Stomach (tissue), 9 donors: ENCODE data around the gene RPRM. TPM values are rescaled to one million over a fixed set of nuclear protein-coding genes. Genes with fewer than 3 reads are reported as not detected.
"Not testable (repeated sequence)": the region's sequence is repeated elsewhere in the genome, so short reads cannot be mapped to it uniquely, and the experiment has no call there.

Source experiments
- DNase-seq, 2 donors: peaks; one replicate each; pipeline versions ENCODE4 v3.0.0 to v3.0.0-alpha.2; 2013 to 2019
- H3K27ac ChIP-seq, 5 donors: fragments of 200-600 bp in 4 of 5; sonication (generic) in 4 of 5; one replicate each; pipeline ENCODE4 v1.5.1; 2013 to 2019; ENCODE audit warnings: mild to moderate bottlenecking in 1 of 5, moderate library complexity in 1 of 5
- H3K27me3 ChIP-seq, 3 donors: fragments of 200-600 bp; sonication (generic); one replicate each; pipeline ENCODE4 v1.5.1; 2017 to 2019; ENCODE audit warnings: mixed run types in 1 of 3
- H3K36me3 ChIP-seq, 4 donors: fragments of 200-600 bp; sonication (generic); 1 replicate in 3 of 4; 2 replicates in 1 of 4; pipeline ENCODE4 v1.5.1; 2016 to 2019
- H3K4me1 ChIP-seq, 4 donors: fragments of 200-600 bp; sonication (generic); one replicate each; pipeline ENCODE4 v1.5.1; 2016 to 2019
- H3K4me3 ChIP-seq, 4 donors: fragments of 200-600 bp; sonication (generic) in 3 of 4; one replicate each; pipeline ENCODE4 v1.5.1; 2016 to 2019; ENCODE audit warnings: mild to moderate bottlenecking in 1 of 4
- H3K9me3 ChIP-seq, 4 donors: fragments of 200-600 bp; sonication (generic); one replicate each; pipeline ENCODE4 v1.5.1; 2016 to 2019
- EP300 ChIP-seq: sonication (generic); formaldehyde crosslinking; IDR thresholded peaks from one replicate; pipeline ENCODE4 v1.6.1; 2017; ENCODE audit warnings: antibody characterized with exemption
- POLR2A ChIP-seq, 4 donors: fragments of 450-650 bp; IDR thresholded peaks; one replicate each; pipeline ENCODE4 v1.6.1; 2016; ENCODE audit warnings: antibody characterized with exemption in 4 of 4, control low read depth in 2 of 4, mild to moderate bottlenecking in 1 of 4, moderate library complexity in 1 of 4
- POLR2AphosphoS5 ChIP-seq, 3 donors: sonication (generic); formaldehyde crosslinking; IDR thresholded peaks; one replicate each; pipeline ENCODE4 v1.6.1; 2016; ENCODE audit warnings: antibody characterized with exemption in 3 of 3
- whole genome bisulfite sequencing, 5 donors: extraction: QIAGEN DNeasy Blood & Tissue Kit in 3 of 5; methylation state at CpG; one replicate each; pipeline versions ENCODE4 v1.1.5 to v1.1.7; 2013 to 2018; 5-methylcytosine and 5-hydroxymethylcytosine counted together
- intact Hi-C: fragments of 100-400 bp; cut with DNase I; formaldehyde crosslinking; loops from one replicate; pipeline ENCODE4 v1.15.1; 2023; ENCODE audit warnings: low total_unique reads
- polyA plus RNA-seq, 3 donors: library from polyadenylated mRNA; stranded (reverse); fragments of 200-250 nt; gene quantifications; one replicate each; pipeline ENCODE4 v1.2.3, GENCODE V29; 2013
- small RNA-seq, 4 donors: library from RNA; depleted of rRNA; stranded (forward); fragments of <200 nt; gene quantifications; one replicate each; pipeline ENCODE3, GENCODE V24; 2016
- total RNA-seq, 5 donors: library from RNA; depleted of rRNA; stranded (reverse); fragments of >200 nt; gene quantifications; one replicate each; pipeline versions ENCODE4 v1.1.0 to v1.2.3, GENCODE V29; 2014 to 2016
- TF ChIP-seq, protein P1 (sequence below), 7 experiments: fragments of 450-650 bp in 4 of 7; fragments of 200-600 bp in 3 of 7; sonication (generic) in 3 of 7; IDR thresholded peaks; one replicate each; pipeline ENCODE4 v1.5.1; 2016 to 2019; ENCODE audit warnings: antibody characterized with exemption in 7 of 7, control low read depth in 2 of 7, mild to moderate bottlenecking in 1 of 7
- donor health status: healthy with polysubstance abuse.
- donor health status: Bipolar disorder and iron deficiency.
- donor health status: healthy.

Gene RPRM
- total and polyA plus RNA-seq, 8 donors, result 1.0 to 7.8 (median 5.0) TPM; not detected in 3

DNA sequence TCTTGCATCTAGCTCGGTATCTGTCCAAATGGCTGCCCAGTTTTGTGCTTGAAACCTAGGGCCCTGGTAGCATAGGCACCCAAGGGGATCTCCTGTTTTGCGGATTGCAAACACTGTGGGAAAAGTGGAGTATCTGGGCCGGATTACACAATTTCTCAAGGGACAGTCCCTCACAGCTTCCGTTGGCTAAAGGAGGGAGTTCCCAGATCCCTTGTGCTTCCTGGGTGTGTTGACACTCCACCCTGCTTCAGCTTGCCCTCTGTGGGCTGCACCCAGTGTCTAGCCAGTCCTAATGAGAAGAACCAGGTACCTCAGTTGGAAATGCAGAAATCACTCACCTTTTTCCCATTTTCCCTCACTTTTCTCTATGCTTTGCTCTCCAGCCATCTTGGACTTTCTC is 35.5 kb downstream of the RPRM start:
- TF ChIP-seq, protein P1, sequence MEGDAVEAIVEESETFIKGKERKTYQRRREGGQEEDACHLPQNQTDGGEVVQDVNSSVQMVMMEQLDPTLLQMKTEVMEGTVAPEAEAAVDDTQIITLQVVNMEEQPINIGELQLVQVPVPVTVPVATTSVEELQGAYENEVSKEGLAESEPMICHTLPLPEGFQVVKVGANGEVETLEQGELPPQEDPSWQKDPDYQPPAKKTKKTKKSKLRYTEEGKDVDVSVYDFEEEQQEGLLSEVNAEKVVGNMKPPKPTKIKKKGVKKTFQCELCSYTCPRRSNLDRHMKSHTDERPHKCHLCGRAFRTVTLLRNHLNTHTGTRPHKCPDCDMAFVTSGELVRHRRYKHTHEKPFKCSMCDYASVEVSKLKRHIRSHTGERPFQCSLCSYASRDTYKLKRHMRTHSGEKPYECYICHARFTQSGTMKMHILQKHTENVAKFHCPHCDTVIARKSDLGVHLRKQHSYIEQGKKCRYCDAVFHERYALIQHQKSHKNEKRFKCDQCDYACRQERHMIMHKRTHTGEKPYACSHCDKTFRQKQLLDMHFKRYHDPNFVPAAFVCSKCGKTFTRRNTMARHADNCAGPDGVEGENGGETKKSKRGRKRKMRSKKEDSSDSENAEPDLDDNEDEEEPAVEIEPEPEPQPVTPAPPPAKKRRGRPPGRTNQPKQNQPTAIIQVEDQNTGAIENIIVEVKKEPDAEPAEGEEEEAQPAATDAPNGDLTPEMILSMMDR (IDR thresholded peaks at IDR 0.05), result no peak
- TF ChIP-seq POLR2AphosphoS5 (IDR thresholded peaks at IDR 0.05) (no peak), POLR2A (IDR thresholded peaks at IDR 0.05) (no peak), EP300 (no peak)
- 57 to 85% (median 68%) methylated on average over 4 of the region's 4 CpGs for WGBS, 5 donors
- H3K4me3 ChIP-seq, result no peak overlapping the region
- no peaks in the 10 kb centered on the region for H3K27me3 ChIP-seq
- H3K4me1 ChIP-seq, result no peaks in the 10 kb centered on the region
- intact Hi-C loops, result no loop called here
- H3K9me3 ChIP-seq, result peaks cover 0 to 30% (median 14%) of the 10 kb centered on the region in 4 donors
- no peaks in the 10 kb centered on the region for H3K36me3 ChIP-seq
- no peak for DNase-seq
- H3K27ac ChIP-seq, result no peak overlapping the region

GRCh38 chr2:153442616-153443015 is 35.9 kb downstream of the RPRM start:
- DNase-seq, intact Hi-C loops: not testable (repeated sequence)

DNA sequence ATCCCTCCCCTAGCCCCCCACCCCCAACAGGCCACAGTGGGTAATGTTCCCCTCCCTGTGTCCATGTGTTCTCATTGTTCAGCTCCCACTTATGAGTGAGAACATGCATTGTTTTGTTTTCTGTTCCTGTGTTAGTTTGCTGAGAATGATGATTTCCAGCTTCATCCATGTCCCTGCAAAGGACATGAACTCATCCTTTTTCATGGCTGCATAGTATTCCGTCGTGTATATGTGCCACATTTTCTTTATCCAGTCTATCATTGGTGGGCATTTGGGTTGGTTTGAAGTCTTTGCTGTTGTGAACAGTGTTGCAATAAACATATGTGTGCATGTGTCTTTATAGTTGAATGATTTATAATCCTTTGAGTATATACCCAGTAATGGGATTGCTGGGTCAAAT is 38.5 kb downstream of the RPRM start:
- H3K4me3 ChIP-seq, H3K27me3 ChIP-seq, H3K36me3 ChIP-seq, DNase-seq, H3K4me1 ChIP-seq, H3K27ac ChIP-seq, intact Hi-C loops: not testable (repeated sequence)
- H3K9me3 ChIP-seq, result peaks cover 0 to 30% (median 14%) of the 10 kb centered on the region in 4 donors
- 87 to 95% (median 90%) methylated on average over 2 of the region's 2 CpGs for WGBS, 5 donors

More at GRCh38 chr2:153442616-153443015, 35.9 kb downstream of the RPRM start:
- not testable (repeated sequence) for H3K27me3 ChIP-seq, H3K4me3 ChIP-seq, H3K36me3 ChIP-seq, H3K4me1 ChIP-seq, H3K27ac ChIP-seq
- peaks cover 0 to 30% (median 14%) of the 10 kb centered on the region in 4 donors for H3K9me3 ChIP-seq
- 40 to 64% (median 63%) methylated on average over 2 to 5 of the region's 5 CpGs for WGBS, 5 donors

- intact Hi-C loops, result no loop called here
- peaks cover 0 to 3% (median 0%) of the 10 kb centered on the region in 4 donors for H3K9me3 ChIP-seq
- DNase-seq, result no peak
- no peaks in the 10 kb centered on the region for H3K27me3 ChIP-seq
- H3K27ac ChIP-seq, result no peak overlapping the region
- TF ChIP-seq, protein P1 (IDR thresholded peaks at IDR 0.05), result no peak
- TF ChIP-seq EP300 (no peak), POLR2AphosphoS5 (IDR thresholded peaks at IDR 0.05) (no peak)
- H3K4me1 ChIP-seq, result no peaks in the 10 kb centered on the region
- H3K36me3 ChIP-seq, result no peaks in the 10 kb centered on the region
- H3K4me3 ChIP-seq, result no peak overlapping the region
- WGBS, 5 donors, result 74 to 81% (median 80%) methylated on average over 3 of the region's 3 CpGs
Observed at GRCh38 chr2:153433403-153433802, 45.2 kb downstream of the RPRM start.

GRCh38 chr2:153432381-153432780 is 46.2 kb downstream of the RPRM start:
- intact Hi-C loops, result no loop called here
- H3K27ac ChIP-seq, result no peak overlapping the region
- no peaks in the 10 kb centered on the region for H3K36me3 ChIP-seq
- no peaks in the 10 kb centered on the region for H3K27me3 ChIP-seq
- no peak for DNase-seq
- H3K4me1 ChIP-seq, result no peaks in the 10 kb centered on the region
- 38 to 56% (median 43%) methylated on average over 2 of the region's 2 CpGs for WGBS, 5 donors
- H3K9me3 ChIP-seq, result peaks cover 0 to 3% (median 0%) of the 10 kb centered on the region in 4 donors
- H3K4me3 ChIP-seq, result no peak overlapping the region
- TF ChIP-seq POLR2AphosphoS5 (IDR thresholded peaks at IDR 0.05), result no peak

DNA sequence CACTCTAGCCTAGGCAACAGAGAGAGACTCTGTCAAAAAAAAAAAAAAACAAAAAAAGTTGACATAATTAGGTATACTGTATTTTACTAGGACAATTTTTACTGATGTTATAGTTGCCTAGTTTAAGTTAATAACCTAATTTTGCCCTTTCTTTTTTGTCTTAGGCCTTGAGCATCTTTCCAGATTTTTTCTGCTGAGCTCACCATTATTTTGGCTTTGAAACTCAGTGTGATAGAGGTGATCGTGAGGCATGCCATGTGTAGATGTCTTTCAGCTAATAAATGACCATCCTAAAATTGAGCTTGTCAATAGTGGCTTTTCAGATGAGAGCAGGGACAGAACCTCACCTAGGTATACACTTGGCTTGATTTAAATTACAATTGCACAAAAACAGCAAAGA is 47.4 kb downstream of the RPRM start:
- intact Hi-C loops, result no loop called here
- no peaks in the 10 kb centered on the region for H3K4me1 ChIP-seq
- no peaks in the 10 kb centered on the region for H3K27me3 ChIP-seq
- WGBS, 5 donors, result 61 to 83% (median 75%) methylated on average over 1 of the region's 1 CpG
- peaks cover 0 to 3% (median 0%) of the 10 kb centered on the region in 4 donors for H3K9me3 ChIP-seq
- TF ChIP-seq POLR2AphosphoS5 (IDR thresholded peaks at IDR 0.05) (no peak), EP300 (no peak), POLR2A (IDR thresholded peaks at IDR 0.05) (no peak)
- TF ChIP-seq, protein P1 (IDR thresholded peaks at IDR 0.05), result no peak
- no peak overlapping the region for H3K27ac ChIP-seq
- H3K4me3 ChIP-seq, result no peak overlapping the region
- no peaks in the 10 kb centered on the region for H3K36me3 ChIP-seq
- DNase-seq, result no peak

Small RNA genes lying within 50 kb of the gene (small RNA-seq; reads per million reads assigned to genes)
- gene RF00275, result 0 to 0.46 (median 0) reads per million in 4 donors
